GM12878 (cell line): ENCODE measurements around the gene CACNA1S. TPM values are rescaled to one million over a fixed set of nuclear protein-coding genes. Genes with fewer than 3 reads are reported as not detected.

Experiments
- ATAC-seq: fragments of 200-7000 bp; cut with Tn5 transposase; 3 replicates; pipeline ENCODE4 v1.9.1; 2020; ENCODE audit warnings: mild to moderate bottlenecking, moderate library complexity
- BruUV-seq: library from RNA; stranded (reverse); fragments of 400-500 nt; replicated peaks from 2 replicates; lab custom pipeline; 2021; lab: Mats Ljungman, UMichigan
- CTCF ChIA-PET: fragments of 300-600 bp; sonication (Branson Sonifier 250); formaldehyde crosslinking; extraction: SDS; loops from one replicate; lab custom pipeline; 2021; ENCODE audit warnings: inconsistent platforms; lab: Yijun Ruan, JAX
- POLR2A ChIA-PET: fragments of 350-600 bp; formaldehyde crosslinking; extraction: SDS; loops from one replicate; lab custom pipeline; 2021; ENCODE audit warnings: inconsistent platforms; lab: Charles Lee
- RAD21 ChIA-PET: fragments of 300-600 bp; sonication (Branson Sonifier 250); formaldehyde crosslinking; loops from one replicate; lab custom pipeline; 2023; ENCODE audit warnings: antibody characterized with exemption; ENCODE audit not compliant: unreplicated experiment; lab: Charles Lee
- SMC1A ChIA-PET: fragments of 300-600 bp; sonication (Branson Sonifier 250); formaldehyde crosslinking; loops from one replicate; lab custom pipeline; 2023; ENCODE audit not compliant: unreplicated experiment, uncharacterized antibody; lab: Charles Lee
- DNase-seq: peaks from one replicate; pipeline ENCODE4 v3.0.0-alpha.2; 2011; ENCODE audit warnings: low read depth, low spot score
- FAIRE-seq: peaks from 3 replicates; lab custom pipeline; 2011; peaks lifted over from hg19 to GRCh38; lab: Jason Lieb, UNC
- H2AFZ ChIP-seq: 2 replicates; pipeline ENCODE4 v1.6.0; 2011; ENCODE audit warnings: low read depth, low read length, control low read depth; ENCODE audit not compliant: control insufficient read depth
- H3K27ac ChIP-seq: 2 replicates; pipeline ENCODE4 v1.5.1; 2011; ENCODE audit warnings: control low read depth; ENCODE audit not compliant: control insufficient read depth, insufficient read depth
- H3K27me3 ChIP-seq, 2 experiments: replicated peaks in 1 of 2; 2 replicates each; pipeline versions ENCODE4 v1.6.0 to v1.6.1; 2011; ENCODE audit warnings: low read length in 1 of 2; ENCODE audit not compliant: control insufficient read depth in 2 of 2, insufficient read depth in 2 of 2
- H3K36me3 ChIP-seq, 2 experiments: 2 replicates each; pipeline ENCODE4 v1.5.1; 2011; ENCODE audit warnings: low read length in 1 of 2; ENCODE audit not compliant: control insufficient read depth in 2 of 2, insufficient read depth in 2 of 2
- H3K4me1 ChIP-seq: 2 replicates; pipeline ENCODE4 v1.6.1; 2011; ENCODE audit warnings: mild to moderate bottlenecking, low read length, moderate library complexity, mixed read lengths; ENCODE audit not compliant: control insufficient read depth, insufficient read depth
- H3K4me2 ChIP-seq: 2 replicates; pipeline ENCODE4 v1.6.0; 2011; ENCODE audit warnings: control low read depth; ENCODE audit not compliant: control insufficient read depth, insufficient read depth
- H3K4me3 ChIP-seq: fragments of 200-600 bp; sonication (generic); 2 replicates; pipeline ENCODE4 v1.5.1; 2016
- H3K79me2 ChIP-seq: 2 replicates; pipeline ENCODE4 v1.6.0; 2011; ENCODE audit warnings: low read length; ENCODE audit not compliant: control insufficient read depth, insufficient read depth
- H3K9ac ChIP-seq: 2 replicates; pipeline ENCODE4 v1.8.0; 2011; ENCODE audit warnings: low read length, control low read depth, mixed read lengths; ENCODE audit not compliant: control insufficient read depth, insufficient read depth
- H3K9me3 ChIP-seq: replicated peaks from 3 replicates; pipeline ENCODE4 v1.5.1; 2011; ENCODE audit warnings: mild to moderate bottlenecking, low read length; ENCODE audit not compliant: control insufficient read depth, insufficient read depth
- H4K20me1 ChIP-seq: 2 replicates; pipeline ENCODE4 v1.6.0; 2011; ENCODE audit not compliant: control insufficient read depth, insufficient read depth
- EZH2 ChIP-seq: IDR thresholded peaks from 2 replicates; pipeline ENCODE4 v1.6.1; 2012; ENCODE audit warnings: low read depth, mild to moderate bottlenecking, control low read depth, inconsistent platforms, low read length, borderline replicate concordance; ENCODE audit not compliant: control insufficient read depth
- HDGF ChIP-seq: fragments of 450-650 bp; IDR thresholded peaks from 2 replicates; pipeline ENCODE4 v1.6.1; 2016; ENCODE audit warnings: antibody characterized with exemption
- IKZF1 ChIP-seq: fragments of 450-650 bp; conservative IDR thresholded peaks from 2 replicates; pipeline ENCODE4 v1.6.1; 2017; ENCODE audit warnings: antibody characterized with exemption, mild to moderate bottlenecking
- JUND ChIP-seq: IDR thresholded peaks from 2 replicates; pipeline ENCODE4 v1.6.1; 2012; ENCODE audit warnings: low read depth, mild to moderate bottlenecking, low read length, improper control_type of control experiment, moderate library complexity
- KDM1A ChIP-seq: fragments of 200-600 bp; sonication (generic); IDR thresholded peaks from 2 replicates; pipeline ENCODE4 v1.6.1; 2016; ENCODE audit warnings: borderline replicate concordance
- KLF5 ChIP-seq: fragments of 450-650 bp; IDR thresholded peaks from 2 replicates; pipeline ENCODE4 v1.6.1; 2014; ENCODE audit warnings: mild to moderate bottlenecking; ENCODE audit not compliant: partially characterized antibody
- MYB ChIP-seq: fragments of 150-350 bp; IDR thresholded peaks from 2 replicates; pipeline ENCODE4 v1.6.1; 2014; ENCODE audit warnings: mild to moderate bottlenecking, low read depth, low read length, borderline replicate concordance
- SIN3A ChIP-seq: IDR thresholded peaks from 2 replicates; pipeline ENCODE4 v1.6.1; 2012; ENCODE audit warnings: low read depth, low read length, improper control_type of control experiment
- ZZZ3 ChIP-seq: IDR thresholded peaks from 2 replicates; pipeline ENCODE4 v1.6.1; 2011; ENCODE audit warnings: low read depth; ENCODE audit not compliant: control insufficient read depth, insufficient read length
- WGBS: methylation state at CpG from one replicate; pipeline ENCODE4 v1.1.6; 2016; ENCODE audit warnings: low lambda C conversion rate; ENCODE audit not compliant: insufficient replicate concordance, insufficient coverage; ENCODE audit errors: missing lambda C conversion rate; 5-methylcytosine and 5-hydroxymethylcytosine counted together
- in situ Hi-C: fragments of 300-500 bp; cut with MboI; formaldehyde crosslinking; loops from 9 replicates; pipeline ENCODE4 v1.14.3; 2018; ENCODE audit warnings: mixed read lengths
- intact Hi-C: fragments of 100-400 bp; cut with micrococcal nuclease; formaldehyde crosslinking; loops from one replicate; pipeline ENCODE4 v1.14.2; 2022; ENCODE audit not compliant: unreplicated experiment
- polyA plus RNA-seq, 11 experiments: library from polyadenylated mRNA; depleted of rRNA in 4 of 11; unstranded in 6 of 11; stranded (reverse) in 5 of 11; fragments of >200 nt; fragmentation: Nextera tagmentation in 4 of 11; fragmentation: Illumina TruSeq in 1 of 11; extraction: Ambion mirVana in 4 of 11; extraction: Trizol in 1 of 11; gene quantifications; 1 replicate in 1 of 11; 2 replicates in 10 of 11; pipeline versions ENCODE4 v1.2.1 to v1.2.3, GENCODE V29; 2011 to 2016; ENCODE audit warnings: inconsistent platforms in 2 of 11, missing spikeins in 2 of 11, low read depth in 1 of 11
- total RNA-seq, 4 experiments: library from RNA; depleted of rRNA in 3 of 4; stranded (reverse); fragments of >200 nt in 3 of 4; fragmentation: Illumina TruSeq in 1 of 4; extraction: Trizol in 1 of 4; gene quantifications; 2 replicates each; pipeline versions ENCODE4 v1.2.1 to v1.2.3, GENCODE V29; 2013 to 2021
- TF ChIP-seq, protein P1 (sequence below): fragments of 450-650 bp; formaldehyde crosslinking; IDR thresholded peaks from 2 replicates; pipeline ENCODE4 v1.4.0; 2022; ENCODE audit warnings: mild to moderate bottlenecking, moderate library complexity

The CACNA1S gene
- total and polyA plus RNA-seq, 10 of the 15 experiments (the other 5 are each of a cell fraction or from before 2014, with no cell fraction given) = under 0.01 to 0.04 (median 0.02) TPM; not detected in 6

DNA sequence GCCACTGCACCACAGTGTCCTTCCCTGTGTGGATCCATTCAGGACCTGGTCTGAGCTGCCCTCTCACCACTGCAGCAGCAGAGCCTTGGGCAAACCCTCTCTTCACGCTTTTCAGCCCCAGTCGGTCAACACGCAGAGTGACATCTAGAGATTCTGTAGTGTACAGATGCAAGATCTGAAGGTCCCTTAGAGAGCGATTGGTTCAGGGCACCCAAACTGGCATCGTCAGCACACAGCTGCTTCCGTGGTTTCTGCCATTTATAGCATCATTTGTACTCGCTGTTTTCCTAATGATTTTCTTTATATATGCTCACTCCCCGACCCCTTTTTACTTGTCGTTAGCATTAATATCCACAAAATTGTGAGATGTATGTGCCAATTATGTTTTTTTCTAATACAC is 16.2 kb upstream of the CACNA1S start (continued):
- no peak for TF ChIP-seq ZZZ3
- TF ChIP-seq SIN3A = no peak
- no peak for TF ChIP-seq JUND
- no peak for TF ChIP-seq IKZF1

DNA sequence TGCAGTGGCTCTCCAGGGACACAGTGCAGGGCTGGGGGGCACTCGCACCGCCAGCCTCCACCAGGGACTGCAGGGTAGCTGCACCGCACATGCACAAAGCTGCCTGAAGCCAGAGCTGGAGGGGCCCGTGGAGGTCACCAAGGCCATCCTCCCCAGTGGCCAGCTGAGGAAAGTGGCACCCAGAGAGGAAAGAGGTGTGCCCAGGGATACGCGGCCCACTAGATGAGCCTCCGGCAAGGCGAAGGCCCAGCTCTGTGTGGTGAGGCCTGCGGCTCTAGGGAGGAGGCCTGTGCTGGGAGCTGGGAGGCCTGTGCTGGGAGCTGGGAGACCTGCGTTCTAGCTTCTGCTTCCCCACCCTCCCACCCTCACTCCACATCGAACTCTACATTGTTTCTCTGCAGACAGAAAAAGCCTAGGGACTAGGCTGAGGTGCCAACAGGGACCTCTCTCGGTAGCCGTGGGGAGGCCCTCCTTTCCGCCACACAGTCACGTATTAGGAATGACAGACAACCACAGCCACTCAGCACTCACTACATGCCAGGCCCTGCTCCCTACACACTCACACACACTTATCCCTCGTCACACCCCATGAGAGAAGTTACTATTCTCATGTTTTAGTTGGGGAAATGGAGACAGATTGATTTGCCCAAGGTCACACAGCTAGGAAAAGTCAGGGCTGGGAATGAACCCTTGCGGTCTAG is 15.7 kb upstream of the CACNA1S start:
- Histone ChIP-seq H3K36me3 (no peaks in the 10 kb centered on the region), H3K27me3 (peaks cover 0 to 1% of the 10 kb centered on the region in 2 experiments; a peak in 2 of 4 replicates), H3K4me2 (no peak overlapping the region), H3K4me3 (no peak overlapping the region), H3K9me3 (no peaks in the 10 kb centered on the region), H3K4me1 (no peaks in the 10 kb centered on the region), H4K20me1 (no peaks in the 10 kb centered on the region), H2AFZ (no peak overlapping the region), H3K27ac (no peak overlapping the region), H3K79me2 (no peaks in the 10 kb centered on the region), H3K9ac (no peak overlapping the region)
- DNase-seq (no peak), FAIRE-seq (no peak), ATAC-seq (no peak)
- intact Hi-C loops = no loop called here
- ChIA-PET SMC1A (no interaction called here), RAD21 (no interaction called here), CTCF (interaction anchor here (0.6 to 1.1 kb wide), 2 partner anchors 9 to 184 kb away, joined by 3 to 4 read pairs; no protein-coding TSS in a partner anchor), POLR2A (no interaction called here)
- BruUV-seq = no TSS peak
- 69% methylated on average over 17 of the region's 17 CpGs for WGBS
- TF ChIP-seq KDM1A (no peak), HDGF (no peak), MYB (no peak), KLF5 (no peak), EZH2 (no peak)
- TF ChIP-seq, protein P1, sequence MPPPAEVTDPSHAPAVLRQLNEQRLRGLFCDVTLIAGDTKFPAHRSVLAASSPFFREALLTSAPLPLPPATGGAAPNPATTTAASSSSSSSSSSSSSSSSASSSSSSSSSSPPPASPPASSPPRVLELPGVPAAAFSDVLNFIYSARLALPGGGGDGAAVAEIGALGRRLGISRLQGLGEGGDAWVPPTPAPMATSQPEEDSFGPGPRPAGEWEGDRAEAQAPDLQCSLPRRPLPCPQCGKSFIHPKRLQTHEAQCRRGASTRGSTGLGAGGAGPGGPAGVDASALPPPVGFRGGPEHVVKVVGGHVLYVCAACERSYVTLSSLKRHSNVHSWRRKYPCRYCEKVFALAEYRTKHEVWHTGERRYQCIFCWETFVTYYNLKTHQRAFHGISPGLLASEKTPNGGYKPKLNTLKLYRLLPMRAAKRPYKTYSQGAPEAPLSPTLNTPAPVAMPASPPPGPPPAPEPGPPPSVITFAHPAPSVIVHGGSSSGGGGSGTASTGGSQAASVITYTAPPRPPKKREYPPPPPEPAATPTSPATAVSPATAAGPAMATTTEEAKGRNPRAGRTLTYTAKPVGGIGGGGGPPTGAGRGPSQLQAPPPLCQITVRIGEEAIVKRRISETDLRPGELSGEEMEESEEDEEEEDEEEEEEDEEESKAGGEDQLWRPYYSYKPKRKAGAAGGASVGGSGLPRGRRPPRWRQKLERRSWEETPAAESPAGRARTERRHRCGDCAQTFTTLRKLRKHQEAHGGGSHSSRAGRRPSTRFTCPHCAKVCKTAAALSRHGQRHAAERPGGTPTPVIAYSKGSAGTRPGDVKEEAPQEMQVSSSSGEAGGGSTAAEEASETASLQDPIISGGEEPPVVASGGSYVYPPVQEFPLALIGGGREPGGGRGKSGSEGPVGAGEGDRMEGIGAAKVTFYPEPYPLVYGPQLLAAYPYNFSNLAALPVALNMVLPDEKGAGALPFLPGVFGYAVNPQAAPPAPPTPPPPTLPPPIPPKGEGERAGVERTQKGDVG = no peak
- in situ Hi-C loops = no loop called here
